Keratinocyte (primary cell): ENCODE data around the gene OTX1. TPM values are rescaled to one million over a fixed set of nuclear protein-coding genes. Genes with fewer than 3 reads are reported as not detected.

Experiments used
- DNase-seq: peaks from one replicate; pipeline ENCODE4 v3.0.0-alpha.2; 2011; ENCODE audit warnings: low read depth, missing footprints, low spot score
- FAIRE-seq: peaks from 2 replicates; lab custom pipeline; 2011; peaks lifted over from hg19 to GRCh38; lab: Jason Lieb, UNC
- H2AFZ ChIP-seq: 2 replicates; pipeline ENCODE4 v1.6.0; 2012; ENCODE audit warnings: low read length, control low read depth, inconsistent platforms; ENCODE audit not compliant: control insufficient read depth
- H3K27ac ChIP-seq: 2 replicates; pipeline ENCODE4 v1.5.1; 2011; ENCODE audit warnings: low read length; ENCODE audit not compliant: control insufficient read depth, insufficient read depth
- H3K27me3 ChIP-seq: 3 replicates; pipeline ENCODE4 v1.6.0; 2011; ENCODE audit warnings: low read length; ENCODE audit not compliant: control insufficient read depth, insufficient read depth; ENCODE audit errors: extremely low read depth
- H3K36me3 ChIP-seq, 2 experiments: 2 replicates in 1 of 2; 3 replicates in 1 of 2; pipeline ENCODE4 v1.5.1; 2011; ENCODE audit warnings: low read length in 2 of 2, mild to moderate bottlenecking in 1 of 2; ENCODE audit not compliant: control insufficient read depth in 2 of 2, insufficient read depth in 2 of 2; ENCODE audit errors: extremely low read depth in 1 of 2
- H3K4me1 ChIP-seq: 3 replicates; pipeline ENCODE4 v1.5.1; 2011; ENCODE audit warnings: low read length; ENCODE audit not compliant: control insufficient read depth, insufficient read depth; ENCODE audit errors: extremely low read depth
- H3K4me2 ChIP-seq: 3 replicates; pipeline ENCODE4 v1.6.0; 2011; ENCODE audit warnings: low read depth, low read length; ENCODE audit not compliant: control insufficient read depth, insufficient read depth; ENCODE audit errors: extremely low read depth
- H3K4me3 ChIP-seq, 3 experiments: fragments of 200-600 bp in 1 of 3; sonication (generic) in 1 of 3; 2 replicates in 2 of 3; 3 replicates in 1 of 3; pipeline ENCODE4 v1.5.1; 2011 to 2016; ENCODE audit warnings: low read length in 3 of 3, mild to moderate bottlenecking in 3 of 3, control low read depth in 2 of 3, inconsistent platforms in 1 of 3, low read depth in 1 of 3, mixed read lengths in 1 of 3, mixed run types in 1 of 3, moderate library complexity in 1 of 3; ENCODE audit not compliant: control insufficient read depth in 2 of 3, insufficient read depth in 2 of 3; ENCODE audit errors: extremely low read depth in 1 of 3
- H3K79me2 ChIP-seq: 2 replicates; pipeline ENCODE4 v1.6.0; 2012; ENCODE audit warnings: low read length; ENCODE audit not compliant: control insufficient read depth, insufficient read depth
- H3K9ac ChIP-seq: 3 replicates; pipeline ENCODE4 v1.6.0; 2011; ENCODE audit warnings: low read length; ENCODE audit not compliant: control insufficient read depth, insufficient read depth; ENCODE audit errors: extremely low read depth
- H3K9me1 ChIP-seq: 3 replicates; pipeline ENCODE4 v1.6.0; 2011; ENCODE audit warnings: low read length; ENCODE audit not compliant: control insufficient read depth, insufficient read depth; ENCODE audit errors: extremely low read depth
- H3K9me3 ChIP-seq: 2 replicates; pipeline ENCODE4 v1.5.1; 2012; ENCODE audit warnings: low read depth, low read length; ENCODE audit not compliant: control insufficient read depth
- H4K20me1 ChIP-seq: 3 replicates; pipeline ENCODE4 v1.6.0; 2011; ENCODE audit warnings: low read length; ENCODE audit not compliant: control insufficient read depth, insufficient read depth; ENCODE audit errors: extremely low read depth
- EZH2 ChIP-seq: IDR thresholded peaks from one replicate; pipeline ENCODE4 v1.6.1; 2012; ENCODE audit warnings: inconsistent platforms, mild to moderate bottlenecking, low read length, moderate library complexity
- dilution Hi-C: fragments of 300-500 bp; cut with MboI; formaldehyde crosslinking; loops from one replicate; pipeline ENCODE4 v1.7.0; 2020; ENCODE audit warnings: low sequenced_read_pairs; ENCODE audit not compliant: extremely low pct_ligation_motif_present
- polyA plus RNA-seq, 5 experiments: library from polyadenylated mRNA; depleted of rRNA in 3 of 5; stranded (reverse) in 3 of 5; stranded (forward) in 1 of 5; unstranded in 1 of 5; fragments of >200 nt; gene quantifications; 1 replicate in 1 of 5; 2 replicates in 3 of 5; 3 replicates in 1 of 5; pipeline versions ENCODE4 v1.2.1 to v1.2.3, GENCODE V29; 2011 to 2012; ENCODE audit warnings: missing spikeins in 2 of 5, low read depth in 1 of 5, low replicate concordance in 1 of 5
- TF ChIP-seq, protein P1 (sequence below), 3 experiments: IDR thresholded peaks in 1 of 3; conservative IDR thresholded peaks in 1 of 3; optimal IDR thresholded peaks in 1 of 3; 2 replicates in 2 of 3; 3 replicates in 1 of 3; pipeline versions ENCODE3 to v1.5.1; 2011; ENCODE audit warnings: low read length in 3 of 3, mild to moderate bottlenecking in 3 of 3, moderate library complexity in 2 of 3, control low read depth in 1 of 3, inconsistent platforms in 1 of 3; ENCODE audit not compliant: insufficient read depth in 2 of 3; ENCODE audit errors: extremely low read depth in 1 of 3

Gene OTX1
- polyA plus RNA-seq, 1 donor (not counting 4 experiments of a cell fraction or from before 2014, with no cell fraction given): 0.28 TPM

DNA sequence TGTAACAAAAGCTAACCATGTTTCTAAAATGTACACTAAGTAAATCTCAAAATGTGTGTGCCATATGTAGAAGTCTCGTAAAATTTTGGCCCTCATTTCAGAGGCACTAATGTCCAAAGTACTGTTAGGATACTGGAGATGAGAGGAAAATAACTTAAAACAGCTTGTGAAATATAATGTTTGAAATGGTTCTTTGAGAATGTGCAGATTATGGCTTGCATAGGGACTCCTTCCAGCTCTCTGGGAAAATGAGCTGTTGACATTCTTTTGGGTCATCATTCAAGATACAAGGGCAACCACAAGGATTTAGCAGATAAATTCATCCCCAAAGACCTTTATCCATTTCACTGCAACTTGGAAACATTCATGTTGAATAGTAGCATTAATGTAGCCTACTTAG lies 38.1 kb upstream of the OTX1 start:
- no peak overlapping the region for H2AFZ ChIP-seq
- H3K79me2 ChIP-seq: no peaks in the 10 kb centered on the region
- no peaks in the 10 kb centered on the region for H3K4me1 ChIP-seq
- DNase-seq (no peak), FAIRE-seq (no peak)
- H3K4me2 ChIP-seq: no peak overlapping the region
- no peaks in the 10 kb centered on the region for H3K9me1 ChIP-seq
- H3K9me3 ChIP-seq: no peaks in the 10 kb centered on the region
- H3K9ac ChIP-seq: no peak overlapping the region
- H4K20me1 ChIP-seq: no peaks in the 10 kb centered on the region
- peaks cover 0 to 9% of the 10 kb centered on the region in 2 experiments for H3K36me3 ChIP-seq
- dilution Hi-C loops: no loop called here
- no peak overlapping the region for H3K27ac ChIP-seq
- no peak overlapping the region for H3K4me3 ChIP-seq
- no peak for TF ChIP-seq EZH2
- H3K27me3 ChIP-seq: no peaks in the 10 kb centered on the region

DNA sequence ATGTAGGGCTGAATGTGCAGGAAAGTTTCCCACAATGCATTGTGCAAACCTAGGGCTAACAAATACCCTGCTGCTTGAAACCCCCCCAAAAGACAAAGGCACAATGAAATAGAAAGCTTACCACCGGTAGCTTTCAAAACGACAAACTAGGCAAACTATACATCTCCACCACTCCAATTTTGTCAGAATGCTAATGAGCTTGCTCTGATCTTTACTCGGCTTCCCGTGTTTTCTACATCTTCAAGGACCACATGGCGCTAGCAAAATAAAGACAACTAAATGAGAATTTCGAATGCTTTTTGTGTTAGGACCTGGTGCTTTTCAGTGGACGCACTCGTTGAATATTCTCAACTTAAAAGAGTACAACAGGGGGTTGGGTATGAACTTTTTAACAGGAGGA lies 37.2 kb upstream of the OTX1 start:
- dilution Hi-C loops: no loop called here
- Histone ChIP-seq H3K79me2 (no peaks in the 10 kb centered on the region), H3K27me3 (no peaks in the 10 kb centered on the region), H3K4me1 (no peaks in the 10 kb centered on the region), H3K27ac (no peak overlapping the region), H3K4me3 (no peak overlapping the region), H3K9me3 (no peaks in the 10 kb centered on the region), H3K9ac (no peak overlapping the region), H4K20me1 (no peaks in the 10 kb centered on the region), H3K9me1 (no peaks in the 10 kb centered on the region), H3K4me2 (no peak overlapping the region), H3K36me3 (peaks cover 0 to 9% of the 10 kb centered on the region in 2 experiments), H2AFZ (no peak overlapping the region)
- no peak for TF ChIP-seq EZH2
- FAIRE-seq (no peak), DNase-seq (no peak)

DNA sequence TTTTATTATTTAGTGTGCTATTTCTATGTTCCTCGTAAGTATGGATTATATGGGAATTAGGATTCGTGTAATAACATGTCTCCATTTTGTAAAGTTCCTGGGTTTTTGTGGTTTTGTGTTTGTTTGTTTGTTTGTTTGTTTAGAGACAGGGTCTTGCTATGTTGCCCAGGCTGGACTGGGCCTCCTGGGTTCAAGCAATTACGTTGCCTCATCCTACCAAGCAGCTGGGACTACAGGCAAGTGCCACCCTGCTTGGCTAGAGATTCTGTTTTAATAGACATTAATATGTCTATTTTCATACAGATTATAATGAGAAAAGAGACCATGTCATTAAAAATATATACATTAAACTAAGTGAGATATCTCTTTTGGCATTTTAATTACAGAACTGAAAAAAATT lies 35.2 kb upstream of the OTX1 start:
- Histone ChIP-seq H3K79me2 (no peaks in the 10 kb centered on the region), H3K4me3 (no peak overlapping the region), H2AFZ (no peak overlapping the region), H4K20me1 (no peaks in the 10 kb centered on the region), H3K36me3 (peaks cover 0 to 9% of the 10 kb centered on the region in 2 experiments), H3K4me2 (no peak overlapping the region), H3K27me3 (no peaks in the 10 kb centered on the region), H3K9me1 (no peaks in the 10 kb centered on the region), H3K9me3 (no peaks in the 10 kb centered on the region), H3K27ac (no peak overlapping the region), H3K9ac (no peak overlapping the region), H3K4me1 (no peaks in the 10 kb centered on the region)
- no peak for FAIRE-seq
- dilution Hi-C loops: no loop called here
- DNase-seq: no peak
- TF ChIP-seq, protein P1, sequence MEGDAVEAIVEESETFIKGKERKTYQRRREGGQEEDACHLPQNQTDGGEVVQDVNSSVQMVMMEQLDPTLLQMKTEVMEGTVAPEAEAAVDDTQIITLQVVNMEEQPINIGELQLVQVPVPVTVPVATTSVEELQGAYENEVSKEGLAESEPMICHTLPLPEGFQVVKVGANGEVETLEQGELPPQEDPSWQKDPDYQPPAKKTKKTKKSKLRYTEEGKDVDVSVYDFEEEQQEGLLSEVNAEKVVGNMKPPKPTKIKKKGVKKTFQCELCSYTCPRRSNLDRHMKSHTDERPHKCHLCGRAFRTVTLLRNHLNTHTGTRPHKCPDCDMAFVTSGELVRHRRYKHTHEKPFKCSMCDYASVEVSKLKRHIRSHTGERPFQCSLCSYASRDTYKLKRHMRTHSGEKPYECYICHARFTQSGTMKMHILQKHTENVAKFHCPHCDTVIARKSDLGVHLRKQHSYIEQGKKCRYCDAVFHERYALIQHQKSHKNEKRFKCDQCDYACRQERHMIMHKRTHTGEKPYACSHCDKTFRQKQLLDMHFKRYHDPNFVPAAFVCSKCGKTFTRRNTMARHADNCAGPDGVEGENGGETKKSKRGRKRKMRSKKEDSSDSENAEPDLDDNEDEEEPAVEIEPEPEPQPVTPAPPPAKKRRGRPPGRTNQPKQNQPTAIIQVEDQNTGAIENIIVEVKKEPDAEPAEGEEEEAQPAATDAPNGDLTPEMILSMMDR (optimal IDR thresholded peaks at IDR 0.05 in 1 of 3, IDR thresholded peaks at IDR 0.05 in 1 of 3, conservative IDR thresholded peaks at IDR 0.05 in 1 of 3; ENCODE audit: extremely low read depth in 1 of 3, insufficient read depth in 2 of 3, low read length in 3 of 3): no peak
- no peak for TF ChIP-seq EZH2
